Glutamatergic neuron (in vitro differentiated cells): Measurements from ENCODE around the gene NME8. TPM values are rescaled to one million over a fixed set of nuclear protein-coding genes. Genes with fewer than 3 reads are reported as not detected.

Experiments
- DNase-seq: peaks from one replicate; pipeline ENCODE4 v3.0.0; 2022
- H3K27ac Mint-ChIP-seq: one replicate; pipeline ENCODE4 v1.8.0; 2020; ENCODE audit warnings: mild to moderate bottlenecking, mixed read lengths, inconsistent platforms; ENCODE audit not compliant: unreplicated experiment
- H3K27me3 Mint-ChIP-seq: one replicate; pipeline ENCODE4 v1.8.0; 2020; ENCODE audit warnings: mild to moderate bottlenecking, moderate library complexity, mixed read lengths, inconsistent platforms; ENCODE audit not compliant: unreplicated experiment
- H3K36me3 Mint-ChIP-seq: one replicate; pipeline ENCODE4 v1.8.0; 2020; ENCODE audit warnings: mild to moderate bottlenecking, mixed read lengths, inconsistent platforms; ENCODE audit not compliant: unreplicated experiment
- H3K4me1 Mint-ChIP-seq: one replicate; pipeline ENCODE4 v1.8.0; 2020; ENCODE audit warnings: mild to moderate bottlenecking, low read depth, mixed read lengths, inconsistent platforms; ENCODE audit not compliant: unreplicated experiment
- H3K4me3 Mint-ChIP-seq: one replicate; pipeline ENCODE4 v1.8.0; 2020; ENCODE audit warnings: mild to moderate bottlenecking, mixed read lengths, inconsistent platforms; ENCODE audit not compliant: unreplicated experiment
- H3K9me3 Mint-ChIP-seq: one replicate; pipeline ENCODE4 v1.8.0; 2020; ENCODE audit warnings: mild to moderate bottlenecking, moderate library complexity, mixed read lengths, inconsistent platforms; ENCODE audit not compliant: unreplicated experiment
- CTCF ChIP-seq: fragments of 200-600 bp; sonication (generic); IDR thresholded peaks from one replicate; pipeline ENCODE4 v1.5.0; 2021; ENCODE audit not compliant: partially characterized antibody, unreplicated experiment
- total RNA-seq: library from RNA; stranded (reverse); fragmentation: NEBNext Ultra II Directional; extraction: Animal tissue kit (Norgen Biotek cat#: 25700); gene quantifications from one replicate; pipeline ENCODE4 v1.2.1, GENCODE V29; 2021; ENCODE audit not compliant: unreplicated experiment

Gene NME8
- total RNA-seq, 1 donor from 2014 or later, result not detected

GRCh38 chr7:37943905-37944736, 95.7 kb downstream of the NME8 start:
- peak; percentile 28 for DNase-seq
- Mint-ChIP-seq H3K27ac (peak overlapping the region; percentile 100), H3K9me3 (peaks cover 7% of the 10 kb centered on the region), H3K36me3 (no peaks in the 10 kb centered on the region), H3K4me3 (peak overlapping the region; percentile 53), H3K27me3 (peaks cover 6% of the 10 kb centered on the region), H3K4me1 (peaks cover 33% of the 10 kb centered on the region)
- no peak for TF ChIP-seq CTCF

- H3K4me3 Mint-ChIP-seq, result peak overlapping the region; percentile 53
- DNase-seq, result no peak
- peaks cover 7% of the 10 kb centered on the region for H3K9me3 Mint-ChIP-seq
- peaks cover 33% of the 10 kb centered on the region for H3K4me1 Mint-ChIP-seq
- peaks cover 6% of the 10 kb centered on the region for H3K27me3 Mint-ChIP-seq
- TF ChIP-seq CTCF, result no peak
- H3K27ac Mint-ChIP-seq, result peak overlapping the region; percentile 100
- H3K36me3 Mint-ChIP-seq, result no peaks in the 10 kb centered on the region
Measured at GRCh38 chr7:37944737-37945054, 96.3 kb downstream of the NME8 start.

- H3K27me3 Mint-ChIP-seq, result peaks cover 6% of the 10 kb centered on the region
- no peak for TF ChIP-seq CTCF
- peaks cover 7% of the 10 kb centered on the region for H3K9me3 Mint-ChIP-seq
- peaks cover 35% of the 10 kb centered on the region for H3K4me1 Mint-ChIP-seq
- no peaks in the 10 kb centered on the region for H3K36me3 Mint-ChIP-seq
- H3K4me3 Mint-ChIP-seq, result no peak overlapping the region
- DNase-seq, result no peak
- peak overlapping the region; percentile 62 for H3K27ac Mint-ChIP-seq
Measured at GRCh38 chr7:37945336-37945735, 96.9 kb downstream of the NME8 start.

- no peaks in the 10 kb centered on the region for H3K36me3 Mint-ChIP-seq
- H3K27me3 Mint-ChIP-seq, result peaks cover 6% of the 10 kb centered on the region
- H3K4me3 Mint-ChIP-seq, result no peak overlapping the region
- DNase-seq, result no peak
- H3K4me1 Mint-ChIP-seq, result peaks cover 34% of the 10 kb centered on the region
- peak overlapping the region; percentile 78 for H3K27ac Mint-ChIP-seq
- TF ChIP-seq CTCF, result no peak
- H3K9me3 Mint-ChIP-seq, result peaks cover 8% of the 10 kb centered on the region
Measured at GRCh38 chr7:37947138-37947940, 98.9 kb downstream of the NME8 start.

- H3K9me3 Mint-ChIP-seq, result peaks cover 6% of the 10 kb centered on the region
- TF ChIP-seq CTCF, result no peak
- no peak for DNase-seq
- no peak overlapping the region for H3K4me3 Mint-ChIP-seq
- H3K4me1 Mint-ChIP-seq, result peaks cover 34% of the 10 kb centered on the region
- peaks cover 6% of the 10 kb centered on the region for H3K27me3 Mint-ChIP-seq
- H3K36me3 Mint-ChIP-seq, result no peaks in the 10 kb centered on the region
- H3K27ac Mint-ChIP-seq, result peak overlapping the region; percentile 78
Measured at GRCh38 chr7:37947941-37948210, 99.5 kb downstream of the NME8 start.
